ENCODE results near the gene COG2.

GRCh38 chr1:230611128-230611877 is 31.0 kb upstream of the COG2 start:
- TF ChIP-seq CTCF (IDR thresholded peaks at IDR 0.05 in 4 of 5, conservative IDR thresholded peaks at IDR 0.05 in 1 of 5) (no peak), POLR2A (IDR thresholded peaks at IDR 0.05) (no peak)

Data from gastrocnemius medialis (tissue), 4 donors.